LNCaP clone FGC (cell line): ENCODE data around the gene PRMT9.

ENCODE experiments used
- DNase-seq: peaks from one replicate; pipeline ENCODE4 v3.0.0-alpha.2; 2011; ENCODE audit warnings: low read depth
- H3K4me3 ChIP-seq: 2 replicates; pipeline ENCODE4 v1.5.1; 2011; ENCODE audit warnings: mild to moderate bottlenecking, low read depth, low read length, control low read depth
- TF ChIP-seq, protein P1 (sequence below): IDR thresholded peaks from 2 replicates; pipeline ENCODE4 v1.5.1; 2012; ENCODE audit warnings: mild to moderate bottlenecking; ENCODE audit not compliant: control insufficient read depth, insufficient read depth; ENCODE audit errors: extremely low read depth

Gene PRMT9

DNA sequence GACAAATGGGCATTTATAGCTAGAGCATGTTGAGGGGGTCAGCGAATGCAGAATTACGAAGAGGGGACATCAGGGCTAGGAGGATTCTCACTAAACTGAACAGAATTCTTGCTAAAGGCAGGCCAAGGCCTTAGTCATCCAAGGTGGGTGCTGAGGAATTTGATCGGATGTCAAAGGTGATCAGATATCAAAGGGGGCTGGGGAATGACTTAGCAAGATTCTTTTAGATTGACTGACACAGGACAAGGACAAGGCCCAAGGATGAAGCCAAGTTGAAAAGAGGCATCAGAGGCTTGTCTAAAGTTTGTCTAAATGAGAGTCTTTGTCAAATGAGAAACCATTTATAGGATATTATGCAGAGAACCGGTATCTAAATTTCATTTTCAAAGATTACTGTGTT lies 57.1 kb downstream of the PRMT9 start:
- TF ChIP-seq, protein P1, sequence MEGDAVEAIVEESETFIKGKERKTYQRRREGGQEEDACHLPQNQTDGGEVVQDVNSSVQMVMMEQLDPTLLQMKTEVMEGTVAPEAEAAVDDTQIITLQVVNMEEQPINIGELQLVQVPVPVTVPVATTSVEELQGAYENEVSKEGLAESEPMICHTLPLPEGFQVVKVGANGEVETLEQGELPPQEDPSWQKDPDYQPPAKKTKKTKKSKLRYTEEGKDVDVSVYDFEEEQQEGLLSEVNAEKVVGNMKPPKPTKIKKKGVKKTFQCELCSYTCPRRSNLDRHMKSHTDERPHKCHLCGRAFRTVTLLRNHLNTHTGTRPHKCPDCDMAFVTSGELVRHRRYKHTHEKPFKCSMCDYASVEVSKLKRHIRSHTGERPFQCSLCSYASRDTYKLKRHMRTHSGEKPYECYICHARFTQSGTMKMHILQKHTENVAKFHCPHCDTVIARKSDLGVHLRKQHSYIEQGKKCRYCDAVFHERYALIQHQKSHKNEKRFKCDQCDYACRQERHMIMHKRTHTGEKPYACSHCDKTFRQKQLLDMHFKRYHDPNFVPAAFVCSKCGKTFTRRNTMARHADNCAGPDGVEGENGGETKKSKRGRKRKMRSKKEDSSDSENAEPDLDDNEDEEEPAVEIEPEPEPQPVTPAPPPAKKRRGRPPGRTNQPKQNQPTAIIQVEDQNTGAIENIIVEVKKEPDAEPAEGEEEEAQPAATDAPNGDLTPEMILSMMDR, result no peak
- DNase-seq, result no peak

DNA sequence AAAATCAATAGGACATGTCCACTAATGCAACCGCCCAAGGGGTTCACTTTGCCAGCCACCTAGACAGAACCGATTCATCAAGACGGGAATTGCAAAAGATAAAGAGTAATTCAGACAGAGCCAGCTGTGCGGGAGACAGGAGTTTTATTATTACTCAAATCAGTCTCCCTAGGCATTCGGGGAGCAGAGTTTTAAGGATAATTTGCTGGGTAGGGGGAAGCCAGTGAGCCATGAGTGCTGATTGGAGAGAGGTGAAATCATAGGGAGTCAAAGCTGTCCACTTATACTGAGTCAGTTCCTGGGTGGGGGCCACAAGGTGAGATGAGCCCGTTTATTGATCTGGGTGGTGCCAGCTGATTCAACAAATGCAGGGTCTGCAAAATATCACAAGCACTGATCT lies 58.2 kb downstream of the PRMT9 start:
- no peak overlapping the region for H3K4me3 ChIP-seq
- TF ChIP-seq, protein P1, result no peak
- no peak for DNase-seq

More for the DNA sequence above, 57.1 kb downstream of the PRMT9 start:
- H3K4me3 ChIP-seq, result no peak overlapping the region

DNA sequence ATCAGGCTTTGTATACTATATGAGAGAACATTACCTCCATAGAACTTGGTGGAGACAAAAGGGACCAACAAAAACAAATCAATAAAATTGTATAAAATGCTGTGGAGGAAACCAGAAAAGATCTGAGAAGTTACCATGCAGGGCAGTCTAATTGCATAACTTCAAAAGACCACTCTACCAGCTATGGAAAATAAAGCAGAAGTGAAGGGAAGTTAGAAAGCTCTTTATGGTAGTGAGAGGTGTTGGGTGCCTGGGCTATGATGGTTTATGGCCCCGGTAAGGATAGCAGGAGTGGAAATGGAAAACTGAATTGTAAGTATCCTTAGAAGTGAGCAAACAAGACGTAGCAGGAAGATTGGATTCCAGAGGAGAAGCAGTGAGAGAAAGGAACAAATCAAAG lies 63.6 kb downstream of the PRMT9 start:
- TF ChIP-seq, protein P1, result no peak
- no peak for DNase-seq

DNA sequence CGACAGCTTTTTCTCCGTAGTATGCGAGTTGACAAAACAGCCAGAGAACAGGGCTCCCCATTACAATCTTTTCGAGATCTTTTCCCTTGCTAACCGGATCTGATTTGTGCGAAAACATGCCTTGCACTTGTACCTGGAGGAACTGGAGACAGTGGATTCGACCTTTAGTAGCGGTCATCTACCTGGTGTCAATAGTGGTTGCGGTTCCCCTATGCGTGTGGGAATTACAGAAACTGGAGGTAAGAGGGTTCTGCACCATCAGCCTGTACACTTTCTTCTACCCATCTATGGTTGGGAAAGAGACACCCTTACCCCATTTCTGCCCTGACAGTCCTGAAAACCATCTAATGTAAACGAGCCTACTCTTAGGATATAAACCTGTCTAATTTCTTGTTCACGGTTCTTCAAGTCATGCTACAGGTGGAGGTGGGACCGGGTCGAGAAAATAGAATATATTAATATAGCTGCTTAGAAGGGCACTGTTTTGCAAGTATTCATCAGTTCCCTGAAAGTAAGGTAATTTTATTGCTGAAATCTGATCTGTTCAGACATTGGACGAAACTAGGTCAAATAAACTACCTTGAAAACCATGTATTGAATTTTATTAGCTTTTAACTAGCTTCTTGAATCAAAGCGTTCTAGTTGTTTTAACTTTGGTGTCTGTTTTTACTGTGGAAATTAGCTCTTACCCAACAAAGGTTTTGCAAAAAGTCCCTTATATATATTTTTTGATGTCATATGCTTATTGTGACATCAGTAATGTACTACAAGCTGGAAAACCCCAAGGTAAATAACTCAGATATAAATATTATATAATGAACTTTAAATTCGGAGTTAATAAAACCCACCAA lies 65.9 kb downstream of the PRMT9 start:
- TF ChIP-seq, protein P1, result no peak
- peak; percentile 45 for DNase-seq
- peak overlapping the region; percentile 87 for H3K4me3 ChIP-seq

More for the DNA sequence above, 63.6 kb downstream of the PRMT9 start:
- H3K4me3 ChIP-seq, result peak overlapping the region; percentile 38

DNA sequence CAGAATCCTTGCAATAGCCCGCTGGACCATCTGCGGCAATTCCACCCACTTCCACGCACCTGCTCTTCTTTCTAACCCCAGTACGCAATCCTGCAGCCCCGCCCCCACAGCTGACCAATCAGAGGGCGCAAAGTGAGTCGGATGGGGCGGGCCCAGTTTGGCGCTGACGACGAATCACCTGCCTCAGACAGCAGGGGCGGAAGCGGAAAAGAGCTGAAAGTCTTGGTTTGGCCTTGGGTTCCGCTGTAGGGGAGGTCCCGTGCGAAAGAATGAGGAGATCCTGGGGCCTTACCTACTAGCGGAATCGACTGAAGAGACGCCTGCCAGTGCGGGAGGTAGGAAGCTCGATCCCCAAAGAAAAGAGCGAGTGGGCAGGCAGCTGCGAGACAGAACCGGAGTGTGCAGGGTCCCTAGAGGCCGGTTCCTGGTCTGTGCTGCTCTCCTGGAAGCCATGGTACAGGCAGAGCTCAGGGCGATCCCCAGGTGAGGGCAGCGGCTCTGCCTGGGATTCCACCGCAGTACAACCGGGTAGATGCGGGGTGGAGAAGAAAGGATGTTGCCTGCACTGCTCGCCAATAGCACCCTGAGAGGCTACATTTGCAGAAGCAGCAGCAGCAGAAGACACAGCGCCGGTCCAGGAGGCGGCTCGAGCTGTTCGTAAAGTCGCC lies 66.7 kb downstream of the PRMT9 start, which contains the start of gene TMEM184C:
Gene TMEM184C (plus strand): TSS at position 225 of the 668 bp plus-strand sequence. CDS start 560 bp downstream, outside the sequence.
- DNase-seq, result peak; percentile 93
- TF ChIP-seq, protein P1, result no peak
- H3K4me3 ChIP-seq, result peak within 1 kb of the TSS; percentile 87

DNA sequence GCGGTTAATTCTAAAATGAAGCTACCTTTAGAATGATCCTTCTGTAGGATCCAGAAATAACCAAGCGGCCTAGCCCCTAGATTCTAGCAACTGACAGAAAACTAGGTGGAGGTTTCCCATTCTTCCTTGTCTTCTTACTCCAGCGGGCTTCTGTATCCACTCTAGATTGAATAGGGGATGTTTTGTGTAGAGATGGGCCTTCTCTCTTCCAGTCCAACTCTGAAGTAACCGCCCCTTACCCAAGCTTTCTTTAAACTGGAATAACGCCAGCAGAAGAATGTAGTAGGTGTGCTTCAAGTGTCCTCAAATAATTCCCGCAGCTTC lies 67.2 kb downstream of the PRMT9 start:
- DNase-seq, result no peak
- TF ChIP-seq, protein P1, result no peak
- peak overlapping the region; percentile 87 for H3K4me3 ChIP-seq
